A673 (cell line): ENCODE measurements around the gene SYNJ2BP. TPM values are rescaled to one million over a fixed set of nuclear protein-coding genes. Genes with fewer than 3 reads are reported as not detected.
A peak's percentile ranks its signal among the peaks of the same experiment; 100 is the strongest.

Experiments used
- Bru-seq: library from RNA; stranded (reverse); fragments of 400-500 nt; gene quantifications from one replicate; lab custom pipeline; 2021; lab: Mats Ljungman, UMichigan
- BruChase-seq, 2 experiments: library from RNA; stranded (reverse); fragments of 400-500 nt; gene quantifications; one replicate each; lab custom pipeline; 2021; lab: Mats Ljungman, UMichigan
- BruUV-seq: library from RNA; stranded (reverse); fragments of 400-500 nt; replicated peaks from 2 replicates; lab custom pipeline; 2021; lab: Mats Ljungman, UMichigan
- CTCF ChIA-PET: fragments of 300-600 bp; sonication (Branson Sonifier 250); formaldehyde crosslinking; loops from one replicate; lab custom pipeline; 2022; ENCODE audit warnings: antibody characterized with exemption; lab: Charles Lee
- POLR2A ChIA-PET: fragments of 300-600 bp; sonication (Branson Sonifier 250); formaldehyde crosslinking; loops from one replicate; lab custom pipeline; 2022; ENCODE audit warnings: antibody characterized with exemption; ENCODE audit not compliant: low non-redundant PET; lab: Charles Lee
- DNase-seq: peaks from one replicate; pipeline ENCODE4 v3.0.0-alpha.2; 2015; ENCODE audit warnings: low spot score
- H3K27ac ChIP-seq: fragments of 200-600 bp; sonication (generic); 2 replicates; pipeline ENCODE4 v1.5.1; 2016; ENCODE audit warnings: mixed run types, low read depth, mild to moderate bottlenecking, mixed read lengths, antibody characterized with exemption, low read length; ENCODE audit not compliant: poor library complexity, severe bottlenecking
- H3K27me3 ChIP-seq: fragments of 200-600 bp; sonication (generic); replicated peaks from 2 replicates; pipeline ENCODE4 v1.6.1; 2017; ENCODE audit warnings: mixed run types, low read depth, mild to moderate bottlenecking, mixed read lengths, antibody characterized with exemption, low read length; ENCODE audit not compliant: insufficient read depth, poor library complexity
- H3K36me3 ChIP-seq: fragments of 200-600 bp; sonication (generic); 2 replicates; pipeline ENCODE4 v1.6.1; 2016; ENCODE audit warnings: mixed run types, mild to moderate bottlenecking, mixed read lengths, antibody characterized with exemption, low read length; ENCODE audit not compliant: insufficient read depth, poor library complexity, severe bottlenecking
- H3K4me1 ChIP-seq: fragments of 200-600 bp; sonication (generic); 2 replicates; pipeline ENCODE4 v1.6.1; 2017; ENCODE audit warnings: mixed run types, mild to moderate bottlenecking, mixed read lengths, antibody characterized with exemption, low read length; ENCODE audit not compliant: insufficient read depth, poor library complexity, severe bottlenecking
- H3K4me3 ChIP-seq: fragments of 200-600 bp; sonication (generic); 2 replicates; pipeline ENCODE4 v1.5.1; 2016; ENCODE audit warnings: low read depth, mixed run types, mild to moderate bottlenecking, mixed read lengths, low read length; ENCODE audit not compliant: poor library complexity, severe bottlenecking
- H3K9me3 ChIP-seq: fragments of 200-600 bp; sonication (generic); 2 replicates; pipeline ENCODE4 v1.6.1; 2016; ENCODE audit warnings: mixed run types, low read depth, mild to moderate bottlenecking, mixed read lengths, antibody characterized with exemption, low read length; ENCODE audit not compliant: poor library complexity, severe bottlenecking
- EZH2 ChIP-seq: fragments of 200-600 bp; sonication (generic); IDR thresholded peaks from 2 replicates; pipeline ENCODE4 v1.6.1; 2017; ENCODE audit warnings: borderline replicate concordance, low read depth, mild to moderate bottlenecking, mixed read lengths, antibody characterized with exemption, low read length; ENCODE audit not compliant: poor library complexity, severe bottlenecking
- intact Hi-C: fragments of 100-400 bp; cut with micrococcal nuclease; formaldehyde crosslinking; loops from one replicate; pipeline ENCODE4 v1.10.0; 2022; ENCODE audit not compliant: unreplicated experiment
- long read RNA-seq: library from polyadenylated mRNA; stranded (forward); transcript quantifications from one replicate; pipeline ENCODE4 v2.0.0, GENCODE V29; 2022
- total RNA-seq: library from RNA; stranded (reverse); gene quantifications from 2 replicates; pipeline ENCODE4 v1.2.3, GENCODE V29; 2021
- TF ChIP-seq, protein P1 (sequence below): fragments of 300-800, 200-600 bp; sonication (generic); conservative IDR thresholded peaks from 2 replicates; pipeline ENCODE4 v1.5.1; 2017; ENCODE audit warnings: low read depth, mild to moderate bottlenecking, antibody characterized with exemption, low read length, moderate library complexity, mixed read lengths

Gene SYNJ2BP, protein sequence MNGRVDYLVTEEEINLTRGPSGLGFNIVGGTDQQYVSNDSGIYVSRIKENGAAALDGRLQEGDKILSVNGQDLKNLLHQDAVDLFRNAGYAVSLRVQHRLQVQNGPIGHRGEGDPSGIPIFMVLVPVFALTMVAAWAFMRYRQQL
- total RNA-seq (25.0 and 27.7 TPM in 2 replicates), Bru-seq, nascent RNA (percentile 85 among the genes with signal in this experiment), BruChase-seq, experiment 1, labeled RNA remaining after a 2-hour chase (percentile 98 among the genes with signal in this experiment), BruChase-seq, experiment 2, labeled RNA remaining after a 6-hour chase (percentile 99 among the genes with signal in this experiment)
- long read RNA-seq, full-length matches to known transcripts = 6 of 9 reads
- long read RNA-seq, partial matches to known transcripts = 1 of 9 reads
- long read RNA-seq, other reads (novel, unspliced or antisense) = 2 of 9 reads

DNA sequence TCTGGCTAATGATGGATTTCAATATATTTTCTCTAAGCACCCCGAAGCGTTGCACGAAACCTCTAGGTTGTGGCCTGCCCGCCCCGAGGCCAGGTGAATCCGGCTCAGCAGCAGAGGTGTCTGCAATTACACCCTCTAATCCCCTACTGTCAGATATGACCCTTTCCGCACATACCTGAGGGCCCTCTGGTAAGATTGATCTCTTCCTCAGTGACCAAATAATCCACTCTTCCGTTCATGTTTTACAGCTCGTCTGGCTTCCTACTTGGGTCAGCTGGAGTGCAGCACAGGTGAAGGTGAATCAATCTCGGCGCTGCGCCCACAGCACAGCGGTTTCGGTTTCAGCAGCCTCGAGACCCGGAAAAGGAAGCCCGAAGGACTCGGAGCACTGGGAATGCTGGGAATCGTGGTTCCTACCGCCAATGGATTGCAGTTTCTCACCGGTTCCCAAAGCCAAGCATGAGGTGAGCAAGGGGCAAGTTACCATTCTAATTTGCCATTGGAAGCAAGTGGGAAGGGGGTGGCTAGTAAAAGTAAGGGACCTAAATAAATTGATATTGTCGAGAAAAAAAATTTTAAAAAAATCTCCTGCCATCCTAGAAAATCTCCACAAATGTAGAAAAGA, at the start of gene SYNJ2BP:
Gene SYNJ2BP (minus strand): TSS at position 366 of the 625 bp plus-strand sequence. CDS start 127 bp downstream, at position 239.
- Histone ChIP-seq H3K4me1 (no peaks in the 10 kb centered on the region), H3K27me3 (no peaks in the 10 kb centered on the region), H3K9me3 (no peaks in the 10 kb centered on the region), H3K36me3 (no peaks in the 10 kb centered on the region), H3K4me3 (peak within 1 kb of the TSS; percentile 76), H3K27ac (peak within 1 kb of the TSS; percentile 56)
- ChIA-PET CTCF (no interaction called here), POLR2A (no interaction called here)
- peak; percentile 75 for DNase-seq
- intact Hi-C loops = no loop called here
- BruUV-seq = no TSS peak
- TF ChIP-seq EZH2 = no peak
- TF ChIP-seq, protein P1, sequence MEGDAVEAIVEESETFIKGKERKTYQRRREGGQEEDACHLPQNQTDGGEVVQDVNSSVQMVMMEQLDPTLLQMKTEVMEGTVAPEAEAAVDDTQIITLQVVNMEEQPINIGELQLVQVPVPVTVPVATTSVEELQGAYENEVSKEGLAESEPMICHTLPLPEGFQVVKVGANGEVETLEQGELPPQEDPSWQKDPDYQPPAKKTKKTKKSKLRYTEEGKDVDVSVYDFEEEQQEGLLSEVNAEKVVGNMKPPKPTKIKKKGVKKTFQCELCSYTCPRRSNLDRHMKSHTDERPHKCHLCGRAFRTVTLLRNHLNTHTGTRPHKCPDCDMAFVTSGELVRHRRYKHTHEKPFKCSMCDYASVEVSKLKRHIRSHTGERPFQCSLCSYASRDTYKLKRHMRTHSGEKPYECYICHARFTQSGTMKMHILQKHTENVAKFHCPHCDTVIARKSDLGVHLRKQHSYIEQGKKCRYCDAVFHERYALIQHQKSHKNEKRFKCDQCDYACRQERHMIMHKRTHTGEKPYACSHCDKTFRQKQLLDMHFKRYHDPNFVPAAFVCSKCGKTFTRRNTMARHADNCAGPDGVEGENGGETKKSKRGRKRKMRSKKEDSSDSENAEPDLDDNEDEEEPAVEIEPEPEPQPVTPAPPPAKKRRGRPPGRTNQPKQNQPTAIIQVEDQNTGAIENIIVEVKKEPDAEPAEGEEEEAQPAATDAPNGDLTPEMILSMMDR = no peak

GRCh38 chr14:70454731-70455130, 37.8 kb upstream of the SYNJ2BP start:
- H3K27me3 ChIP-seq = peaks cover 22% of the 10 kb centered on the region
- no peaks in the 10 kb centered on the region for H3K36me3 ChIP-seq
- H3K4me1 ChIP-seq = no peaks in the 10 kb centered on the region
- H3K4me3 ChIP-seq = no peak overlapping the region
- H3K9me3 ChIP-seq = no peaks in the 10 kb centered on the region
- no peak for DNase-seq
- ChIA-PET CTCF (no interaction called here), POLR2A (no interaction called here)
- H3K27ac ChIP-seq = no peak overlapping the region
- BruUV-seq = no TSS peak
- no peak for TF ChIP-seq EZH2
- TF ChIP-seq, protein P1 = no peak
- intact Hi-C loops = no loop called here

GRCh38 chr14:70451874-70452273, 35.0 kb upstream of the SYNJ2BP start, which contains the start of gene ADAM21:
Gene ADAM21, plus strand, starts transcription at chr14:70452174. Its CDS starts 5,326 bp downstream, at chr14:70457500.
- H3K4me1 ChIP-seq = no peaks in the 10 kb centered on the region
- H3K9me3 ChIP-seq = no peaks in the 10 kb centered on the region
- TF ChIP-seq, protein P1 = no peak
- TF ChIP-seq EZH2 = no peak
- H3K4me3 ChIP-seq = no peak within 1 kb of the TSS
- H3K27me3 ChIP-seq = peaks cover 17% of the 10 kb centered on the region
- CTCF ChIA-PET = no interaction called here
- no peaks in the 10 kb centered on the region for H3K36me3 ChIP-seq
- POLR2A ChIA-PET = no interaction called here
- BruUV-seq = no TSS peak
- DNase-seq = no peak
- intact Hi-C loops = no loop called here
- H3K27ac ChIP-seq = no peak within 1 kb of the TSS
